PC-9 (cell line): ENCODE measurements around the gene CLCN1.

Experiments
- EZH2 ChIP-seq: fragments of 200-600 bp; sonication (generic); IDR thresholded peaks from 2 replicates; pipeline ENCODE4 v1.8.0; 2017; ENCODE audit warnings: antibody characterized with exemption, low read depth
- TF ChIP-seq, protein P1 (sequence below): fragments of 200-600 bp; sonication (generic); conservative IDR thresholded peaks from 2 replicates; pipeline ENCODE4 v1.6.1; 2017; ENCODE audit warnings: mixed run types, antibody characterized with exemption, mild to moderate bottlenecking, moderate library complexity

DNA sequence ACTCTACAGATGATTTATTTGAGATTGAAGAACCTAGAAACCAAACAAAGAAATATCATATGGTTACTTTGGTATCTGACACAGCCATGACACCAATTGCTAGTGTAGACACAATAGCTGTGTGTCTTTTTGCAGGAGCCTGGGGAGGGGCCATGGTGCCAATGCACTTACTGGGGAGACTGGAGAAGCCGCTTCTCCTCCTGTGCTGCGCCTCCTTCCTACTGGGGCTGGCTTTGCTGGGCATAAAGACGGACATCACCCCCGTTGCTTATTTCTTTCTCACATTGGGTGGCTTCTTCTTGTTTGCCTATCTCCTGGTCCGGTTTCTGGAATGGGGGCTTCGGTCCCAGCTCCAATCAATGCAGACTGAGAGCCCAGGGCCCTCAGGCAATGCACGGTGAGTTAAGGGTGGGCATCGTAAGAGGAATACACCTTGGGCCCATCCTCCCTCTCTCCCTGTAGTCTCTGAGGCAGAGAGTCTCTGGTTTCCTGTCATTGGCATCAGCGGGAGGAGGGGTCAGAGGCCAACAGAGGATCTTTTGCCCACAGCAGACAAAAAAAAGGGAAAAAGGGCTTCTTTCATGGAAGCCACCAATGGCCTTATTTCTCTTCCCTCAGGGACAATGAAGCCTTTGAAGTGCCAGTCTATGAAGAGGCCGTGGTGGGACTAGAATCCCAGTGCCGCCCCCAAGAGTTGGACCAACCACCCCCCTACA lies 29.9 kb upstream of the CLCN1 start:
- TF ChIP-seq, protein P1, sequence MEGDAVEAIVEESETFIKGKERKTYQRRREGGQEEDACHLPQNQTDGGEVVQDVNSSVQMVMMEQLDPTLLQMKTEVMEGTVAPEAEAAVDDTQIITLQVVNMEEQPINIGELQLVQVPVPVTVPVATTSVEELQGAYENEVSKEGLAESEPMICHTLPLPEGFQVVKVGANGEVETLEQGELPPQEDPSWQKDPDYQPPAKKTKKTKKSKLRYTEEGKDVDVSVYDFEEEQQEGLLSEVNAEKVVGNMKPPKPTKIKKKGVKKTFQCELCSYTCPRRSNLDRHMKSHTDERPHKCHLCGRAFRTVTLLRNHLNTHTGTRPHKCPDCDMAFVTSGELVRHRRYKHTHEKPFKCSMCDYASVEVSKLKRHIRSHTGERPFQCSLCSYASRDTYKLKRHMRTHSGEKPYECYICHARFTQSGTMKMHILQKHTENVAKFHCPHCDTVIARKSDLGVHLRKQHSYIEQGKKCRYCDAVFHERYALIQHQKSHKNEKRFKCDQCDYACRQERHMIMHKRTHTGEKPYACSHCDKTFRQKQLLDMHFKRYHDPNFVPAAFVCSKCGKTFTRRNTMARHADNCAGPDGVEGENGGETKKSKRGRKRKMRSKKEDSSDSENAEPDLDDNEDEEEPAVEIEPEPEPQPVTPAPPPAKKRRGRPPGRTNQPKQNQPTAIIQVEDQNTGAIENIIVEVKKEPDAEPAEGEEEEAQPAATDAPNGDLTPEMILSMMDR, result no peak
- TF ChIP-seq EZH2, result no peak
